ENCODE results near the gene ETNK2. TPM values are rescaled to one million over a fixed set of nuclear protein-coding genes. Genes with fewer than 3 reads are reported as not detected.

Gene ETNK2
- total and polyA plus RNA-seq, 2 experiments from 2014 or later = 7.6 to 26.2 TPM

DNA sequence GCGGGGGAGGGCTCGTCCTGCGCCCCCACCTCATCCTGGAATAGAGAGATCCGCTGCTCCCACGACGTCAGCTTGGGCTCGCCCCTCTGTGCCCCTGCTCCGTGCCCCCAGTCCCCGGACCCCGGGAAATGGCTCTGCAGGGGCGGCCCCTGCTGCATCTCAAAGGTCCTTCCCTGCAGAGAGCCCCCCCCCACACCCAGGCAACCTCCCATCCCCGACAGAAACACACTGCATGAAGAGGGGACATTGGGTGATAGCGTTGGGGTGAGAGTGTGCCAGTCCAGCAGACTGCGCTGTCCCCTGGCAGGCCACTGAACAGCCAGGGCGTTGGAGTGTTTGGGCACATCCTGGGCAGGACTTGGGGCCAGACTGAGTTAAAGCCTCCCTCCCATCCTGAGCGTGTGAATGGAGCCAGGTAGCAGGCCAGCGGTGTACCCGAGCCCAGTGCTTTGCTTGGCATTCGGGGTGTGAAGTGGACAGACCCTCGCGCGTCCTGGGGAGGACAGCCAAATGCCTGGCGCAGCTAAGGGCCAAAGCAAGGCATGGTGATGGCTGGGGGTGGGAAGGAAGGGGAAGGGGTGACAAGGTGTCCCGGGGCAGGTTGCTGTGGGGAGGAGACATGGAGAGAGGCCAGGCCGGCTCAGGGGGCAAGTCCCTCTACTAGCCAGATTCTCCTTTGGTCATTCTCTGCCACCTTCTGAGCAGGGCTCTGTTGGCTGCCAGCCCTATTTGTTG is 633 bp upstream of the ETNK2 start:
- H3F3A ChIP-seq (replicated peaks; ENCODE audit: low read depth) = no peaks in the 10 kb centered on the region; the same call in 1 of the 2 replicates
- H3K4me3 ChIP-seq = peak overlapping the region; percentile 85
- H3K4me1 ChIP-seq (ENCODE audit: insufficient read depth) = peaks cover 24% of the 10 kb centered on the region
- Mint-ChIP-seq H3K27me3 (ENCODE audit: insufficient read depth, low read depth, poor library complexity) (peaks cover 23% of the 10 kb centered on the region), H3K27ac (no peak overlapping the region), H3K36me3 (ENCODE audit: low read depth) (no peaks in the 10 kb centered on the region; the same call in 1 of the 3 replicates), H3K4me1 (peaks cover 41% of the 10 kb centered on the region), H3K9me3 (no peaks in the 10 kb centered on the region), H3K4me3 (peak overlapping the region; percentile 81)
- peaks cover 19% of the 10 kb centered on the region; the same call in 1 of the 2 replicates for H3K27me3 ChIP-seq (ENCODE audit: insufficient read depth)
- H3K4me2 ChIP-seq = peak overlapping the region; percentile 92
- DNase-seq (ENCODE audit: low spot score) (peak; percentile 38), ATAC-seq (peak; percentile 14)
- TF ChIP-seq NANOG (IDR thresholded peaks at IDR 0.05; ENCODE audit: borderline replicate concordance) = no peak
- TF ChIP-seq ETS1 (IDR thresholded peaks at IDR 0.05) = no peak
- TF ChIP-seq JUNB (IDR thresholded peaks at IDR 0.05; ENCODE audit: unreplicated experiment) = no peak
- TF ChIP-seq EZH2 (IDR thresholded peaks at IDR 0.05; ENCODE audit: low read depth, unreplicated experiment) = no peak
- TF ChIP-seq CTCF (conservative IDR thresholded peaks at IDR 0.05; ENCODE audit: low read depth in 2 of 2) = no peak
- no peak for TF ChIP-seq STAT1 (IDR thresholded peaks at IDR 0.05; ENCODE audit: unreplicated experiment)
- no peak for TF ChIP-seq ZNF331 (CRISPR knock-in tag; IDR thresholded peaks at IDR 0.05; ENCODE audit: low read depth)
- TF ChIP-seq CREB1 (CRISPR knock-in tag; IDR thresholded peaks at IDR 0.05; ENCODE audit: low read depth) = no peak
- TF ChIP-seq ZNF114 (CRISPR knock-in tag; IDR thresholded peaks at IDR 0.05) = no peak
- no peak for TF ChIP-seq EZH2phosphoT487 (IDR thresholded peaks at IDR 0.05; ENCODE audit: unreplicated experiment)
- TF ChIP-seq, protein P1, sequence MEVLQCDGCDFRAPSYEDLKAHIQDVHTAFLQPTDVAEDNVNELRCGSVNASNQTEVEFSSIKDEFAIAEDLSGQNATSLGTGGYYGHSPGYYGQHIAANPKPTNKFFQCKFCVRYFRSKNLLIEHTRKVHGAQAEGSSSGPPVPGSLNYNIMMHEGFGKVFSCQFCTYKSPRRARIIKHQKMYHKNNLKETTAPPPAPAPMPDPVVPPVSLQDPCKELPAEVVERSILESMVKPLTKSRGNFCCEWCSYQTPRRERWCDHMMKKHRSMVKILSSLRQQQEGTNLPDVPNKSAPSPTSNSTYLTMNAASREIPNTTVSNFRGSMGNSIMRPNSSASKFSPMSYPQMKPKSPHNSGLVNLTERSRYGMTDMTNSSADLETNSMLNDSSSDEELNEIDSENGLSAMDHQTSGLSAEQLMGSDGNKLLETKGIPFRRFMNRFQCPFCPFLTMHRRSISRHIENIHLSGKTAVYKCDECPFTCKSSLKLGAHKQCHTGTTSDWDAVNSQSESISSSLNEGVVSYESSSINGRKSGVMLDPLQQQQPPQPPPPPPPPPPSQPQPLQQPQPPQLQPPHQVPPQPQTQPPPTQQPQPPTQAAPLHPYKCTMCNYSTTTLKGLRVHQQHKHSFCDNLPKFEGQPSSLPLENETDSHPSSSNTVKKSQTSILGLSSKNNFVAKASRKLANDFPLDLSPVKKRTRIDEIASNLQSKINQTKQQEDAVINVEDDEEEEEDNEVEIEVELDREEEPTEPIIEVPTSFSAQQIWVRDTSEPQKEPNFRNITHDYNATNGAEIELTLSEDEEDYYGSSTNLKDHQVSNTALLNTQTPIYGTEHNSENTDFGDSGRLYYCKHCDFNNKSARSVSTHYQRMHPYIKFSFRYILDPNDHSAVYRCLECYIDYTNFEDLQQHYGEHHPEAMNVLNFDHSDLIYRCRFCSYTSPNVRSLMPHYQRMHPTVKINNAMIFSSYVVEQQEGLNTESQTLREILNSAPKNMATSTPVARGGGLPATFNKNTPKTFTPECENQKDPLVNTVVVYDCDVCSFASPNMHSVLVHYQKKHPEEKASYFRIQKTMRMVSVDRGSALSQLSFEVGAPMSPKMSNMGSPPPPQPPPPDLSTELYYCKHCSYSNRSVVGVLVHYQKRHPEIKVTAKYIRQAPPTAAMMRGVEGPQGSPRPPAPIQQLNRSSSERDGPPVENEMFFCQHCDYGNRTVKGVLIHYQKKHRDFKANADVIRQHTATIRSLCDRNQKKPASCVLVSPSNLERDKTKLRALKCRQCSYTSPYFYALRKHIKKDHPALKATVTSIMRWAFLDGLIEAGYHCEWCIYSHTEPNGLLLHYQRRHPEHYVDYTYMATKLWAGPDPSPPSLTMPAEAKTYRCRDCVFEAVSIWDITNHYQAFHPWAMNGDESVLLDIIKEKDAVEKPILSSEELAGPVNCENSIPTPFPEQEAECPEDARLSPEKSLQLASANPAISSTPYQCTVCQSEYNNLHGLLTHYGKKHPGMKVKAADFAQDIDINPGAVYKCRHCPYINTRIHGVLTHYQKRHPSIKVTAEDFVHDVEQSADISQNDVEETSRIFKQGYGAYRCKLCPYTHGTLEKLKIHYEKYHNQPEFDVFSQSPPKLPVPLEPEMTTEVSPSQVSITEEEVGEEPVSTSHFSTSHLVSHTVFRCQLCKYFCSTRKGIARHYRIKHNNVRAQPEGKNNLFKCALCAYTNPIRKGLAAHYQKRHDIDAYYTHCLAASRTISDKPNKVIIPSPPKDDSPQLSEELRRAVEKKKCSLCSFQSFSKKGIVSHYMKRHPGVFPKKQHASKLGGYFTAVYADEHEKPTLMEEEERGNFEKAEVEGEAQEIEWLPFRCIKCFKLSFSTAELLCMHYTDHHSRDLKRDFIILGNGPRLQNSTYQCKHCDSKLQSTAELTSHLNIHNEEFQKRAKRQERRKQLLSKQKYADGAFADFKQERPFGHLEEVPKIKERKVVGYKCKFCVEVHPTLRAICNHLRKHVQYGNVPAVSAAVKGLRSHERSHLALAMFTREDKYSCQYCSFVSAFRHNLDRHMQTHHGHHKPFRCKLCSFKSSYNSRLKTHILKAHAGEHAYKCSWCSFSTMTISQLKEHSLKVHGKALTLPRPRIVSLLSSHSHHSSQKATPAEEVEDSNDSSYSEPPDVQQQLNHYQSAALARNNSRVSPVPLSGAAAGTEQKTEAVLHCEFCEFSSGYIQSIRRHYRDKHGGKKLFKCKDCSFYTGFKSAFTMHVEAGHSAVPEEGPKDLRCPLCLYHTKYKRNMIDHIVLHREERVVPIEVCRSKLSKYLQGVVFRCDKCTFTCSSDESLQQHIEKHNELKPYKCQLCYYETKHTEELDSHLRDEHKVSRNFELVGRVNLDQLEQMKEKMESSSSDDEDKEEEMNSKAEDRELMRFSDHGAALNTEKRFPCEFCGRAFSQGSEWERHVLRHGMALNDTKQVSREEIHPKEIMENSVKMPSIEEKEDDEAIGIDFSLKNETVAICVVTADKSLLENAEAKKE (CRISPR knock-in tag; IDR thresholded peaks at IDR 0.05) = no peak
- no peak for TF ChIP-seq POLR2AphosphoS5 (IDR thresholded peaks at IDR 0.05; ENCODE audit: low read depth)
- TF ChIP-seq, protein P2, sequence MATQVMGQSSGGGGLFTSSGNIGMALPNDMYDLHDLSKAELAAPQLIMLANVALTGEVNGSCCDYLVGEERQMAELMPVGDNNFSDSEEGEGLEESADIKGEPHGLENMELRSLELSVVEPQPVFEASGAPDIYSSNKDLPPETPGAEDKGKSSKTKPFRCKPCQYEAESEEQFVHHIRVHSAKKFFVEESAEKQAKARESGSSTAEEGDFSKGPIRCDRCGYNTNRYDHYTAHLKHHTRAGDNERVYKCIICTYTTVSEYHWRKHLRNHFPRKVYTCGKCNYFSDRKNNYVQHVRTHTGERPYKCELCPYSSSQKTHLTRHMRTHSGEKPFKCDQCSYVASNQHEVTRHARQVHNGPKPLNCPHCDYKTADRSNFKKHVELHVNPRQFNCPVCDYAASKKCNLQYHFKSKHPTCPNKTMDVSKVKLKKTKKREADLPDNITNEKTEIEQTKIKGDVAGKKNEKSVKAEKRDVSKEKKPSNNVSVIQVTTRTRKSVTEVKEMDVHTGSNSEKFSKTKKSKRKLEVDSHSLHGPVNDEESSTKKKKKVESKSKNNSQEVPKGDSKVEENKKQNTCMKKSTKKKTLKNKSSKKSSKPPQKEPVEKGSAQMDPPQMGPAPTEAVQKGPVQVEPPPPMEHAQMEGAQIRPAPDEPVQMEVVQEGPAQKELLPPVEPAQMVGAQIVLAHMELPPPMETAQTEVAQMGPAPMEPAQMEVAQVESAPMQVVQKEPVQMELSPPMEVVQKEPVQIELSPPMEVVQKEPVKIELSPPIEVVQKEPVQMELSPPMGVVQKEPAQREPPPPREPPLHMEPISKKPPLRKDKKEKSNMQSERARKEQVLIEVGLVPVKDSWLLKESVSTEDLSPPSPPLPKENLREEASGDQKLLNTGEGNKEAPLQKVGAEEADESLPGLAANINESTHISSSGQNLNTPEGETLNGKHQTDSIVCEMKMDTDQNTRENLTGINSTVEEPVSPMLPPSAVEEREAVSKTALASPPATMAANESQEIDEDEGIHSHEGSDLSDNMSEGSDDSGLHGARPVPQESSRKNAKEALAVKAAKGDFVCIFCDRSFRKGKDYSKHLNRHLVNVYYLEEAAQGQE (IDR thresholded peaks at IDR 0.05; ENCODE audit: unreplicated experiment) = no peak
- H3K27ac ChIP-seq (ENCODE audit: low read depth) = no peak overlapping the region
- no peaks in the 10 kb centered on the region for H4K20me1 ChIP-seq (replicated peaks; ENCODE audit: insufficient read depth)
- no peaks in the 10 kb centered on the region for H3K9me2 ChIP-seq (ENCODE audit: insufficient read depth)
- H2AFZ ChIP-seq = peak overlapping the region; percentile 97
- no peaks in the 10 kb centered on the region for H3K79me2 ChIP-seq (replicated peaks; ENCODE audit: insufficient read depth)
- no peaks in the 10 kb centered on the region for H3K36me3 ChIP-seq (ENCODE audit: insufficient read depth)
